HL-60 (cell line): Measurements from ENCODE around the gene LAYN.

Source experiments
- DNase-seq, 2 experiments: peaks; one replicate each; pipeline ENCODE4 v3.0.0-alpha.2; 2010 to 2020; ENCODE audit warnings: low read depth in 1 of 2, low spot score in 1 of 2
- H3K27ac ChIP-seq: fragments of 250-450 bp; sonication (Bioruptor Pico); replicated peaks from 2 replicates; pipeline ENCODE4 v1.5.1; 2020; ENCODE audit warnings: mild to moderate bottlenecking, moderate library complexity
- H3K27me3 ChIP-seq: fragments of 250-450 bp; sonication (Bioruptor Pico); 2 replicates; pipeline ENCODE4 v1.5.1; 2021; ENCODE audit warnings: mild to moderate bottlenecking, moderate library complexity; ENCODE audit not compliant: insufficient read depth, poor library complexity, severe bottlenecking
- H3K4me3 ChIP-seq: replicated peaks from 2 replicates; pipeline ENCODE4 v1.5.1; 2011; ENCODE audit warnings: mild to moderate bottlenecking, control low read depth, low read length; ENCODE audit not compliant: insufficient read depth
- CTCF ChIP-seq: IDR thresholded peaks from one replicate; pipeline ENCODE4 v1.5.1; 2011; ENCODE audit warnings: low read length, control low read depth, inconsistent platforms; ENCODE audit not compliant: insufficient read depth
- GABPA ChIP-seq: IDR thresholded peaks from 2 replicates; pipeline ENCODE4 v1.6.1; 2012; ENCODE audit warnings: low read depth
- POLR2AphosphoS5 ChIP-seq: IDR thresholded peaks from 2 replicates; pipeline ENCODE4 v1.6.1; 2012; ENCODE audit warnings: low read depth
- REST ChIP-seq: IDR thresholded peaks from 2 replicates; pipeline ENCODE4 v1.6.1; 2012; ENCODE audit warnings: low read depth; ENCODE audit not compliant: insufficient replicate concordance
- SPI1 ChIP-seq: IDR thresholded peaks from 2 replicates; pipeline ENCODE4 v1.6.1; 2012; ENCODE audit warnings: low read depth, mild to moderate bottlenecking, borderline replicate concordance

LAYN gene

GRCh38 chr11:111555255-111555654 is 14.7 kb downstream of the LAYN start:
- no peak for DNase-seq
- TF ChIP-seq CTCF (no peak), REST (no peak), POLR2AphosphoS5 (no peak), SPI1 (no peak), GABPA (no peak)
- Histone ChIP-seq H3K27me3 (peaks cover 5% of the 10 kb centered on the region), H3K4me3 (no peak overlapping the region), H3K27ac (no peak overlapping the region)

GRCh38 chr11:111557425-111558111 is 17.0 kb downstream of the LAYN start:
- no peak for TF ChIP-seq GABPA
- DNase-seq = no peak
- Histone ChIP-seq H3K27ac (no peak overlapping the region), H3K27me3 (peaks cover 3% of the 10 kb centered on the region), H3K4me3 (no peak overlapping the region)

GRCh38 chr11:111559800-111560464 is 19.4 kb downstream of the LAYN start:
- no peak for TF ChIP-seq POLR2AphosphoS5
- no peak overlapping the region for H3K27ac ChIP-seq
- H3K27me3 ChIP-seq = no peaks in the 10 kb centered on the region
- no peak overlapping the region for H3K4me3 ChIP-seq
- DNase-seq = no peak

GRCh38 chr11:111560800-111561199 is 20.3 kb downstream of the LAYN start:
- Histone ChIP-seq H3K4me3 (no peak overlapping the region), H3K27me3 (no peaks in the 10 kb centered on the region), H3K27ac (no peak overlapping the region)
- no peak for TF ChIP-seq REST
- TF ChIP-seq GABPA = no peak
- TF ChIP-seq SPI1 = no peak
- no peak for TF ChIP-seq CTCF
- no peak for TF ChIP-seq POLR2AphosphoS5
- no peak for DNase-seq

- Histone ChIP-seq H3K4me3 (no peak overlapping the region), H3K27me3 (no peaks in the 10 kb centered on the region), H3K27ac (no peak overlapping the region)
- TF ChIP-seq GABPA = no peak
- no peak for TF ChIP-seq CTCF
- no peak for TF ChIP-seq POLR2AphosphoS5
- TF ChIP-seq SPI1 = no peak
- TF ChIP-seq REST = no peak
- DNase-seq = no peak
Measured at GRCh38 chr11:111561306-111561705, 20.8 kb downstream of the LAYN start.
